ENCODE data around the gene TLCD3B.

Gene TLCD3B

DNA sequence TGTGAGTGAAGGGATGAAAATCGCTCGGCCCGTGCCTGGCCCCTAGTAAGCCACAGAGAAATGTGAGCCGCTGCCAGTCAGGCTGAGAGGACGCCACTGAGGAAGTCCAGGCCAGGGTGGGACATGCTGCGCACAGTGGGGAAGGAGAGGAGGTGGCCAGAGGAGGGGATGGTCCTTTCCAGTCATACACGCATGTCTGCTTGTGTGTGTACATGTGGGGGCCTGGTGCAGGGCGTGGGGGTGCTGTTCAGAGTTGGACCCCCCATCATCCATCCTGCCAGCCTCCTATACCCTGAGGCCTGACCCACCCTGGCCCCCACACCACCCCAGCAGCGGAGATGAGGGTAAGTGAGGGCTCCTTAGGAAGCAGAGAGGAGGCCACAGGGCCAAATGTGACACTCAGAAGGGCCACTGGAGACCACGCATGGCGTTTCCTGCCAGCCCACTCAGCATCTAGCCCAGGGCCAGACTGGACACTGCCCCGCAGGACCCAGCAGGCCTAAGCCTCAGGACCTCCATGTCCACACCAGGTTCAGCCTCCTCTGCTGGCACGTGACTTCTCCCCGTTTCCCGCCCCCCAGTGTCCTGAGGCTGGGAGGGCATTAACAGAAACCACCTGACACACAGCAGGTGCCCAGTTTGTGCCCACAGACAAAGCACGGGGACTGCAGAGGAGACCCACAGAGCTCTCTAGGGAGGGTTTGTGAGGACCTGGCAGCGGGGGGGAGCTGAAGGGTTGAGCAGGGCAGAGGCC, 27.2 kb downstream of the TLCD3B start:
- no peak for DNase-seq

DNA sequence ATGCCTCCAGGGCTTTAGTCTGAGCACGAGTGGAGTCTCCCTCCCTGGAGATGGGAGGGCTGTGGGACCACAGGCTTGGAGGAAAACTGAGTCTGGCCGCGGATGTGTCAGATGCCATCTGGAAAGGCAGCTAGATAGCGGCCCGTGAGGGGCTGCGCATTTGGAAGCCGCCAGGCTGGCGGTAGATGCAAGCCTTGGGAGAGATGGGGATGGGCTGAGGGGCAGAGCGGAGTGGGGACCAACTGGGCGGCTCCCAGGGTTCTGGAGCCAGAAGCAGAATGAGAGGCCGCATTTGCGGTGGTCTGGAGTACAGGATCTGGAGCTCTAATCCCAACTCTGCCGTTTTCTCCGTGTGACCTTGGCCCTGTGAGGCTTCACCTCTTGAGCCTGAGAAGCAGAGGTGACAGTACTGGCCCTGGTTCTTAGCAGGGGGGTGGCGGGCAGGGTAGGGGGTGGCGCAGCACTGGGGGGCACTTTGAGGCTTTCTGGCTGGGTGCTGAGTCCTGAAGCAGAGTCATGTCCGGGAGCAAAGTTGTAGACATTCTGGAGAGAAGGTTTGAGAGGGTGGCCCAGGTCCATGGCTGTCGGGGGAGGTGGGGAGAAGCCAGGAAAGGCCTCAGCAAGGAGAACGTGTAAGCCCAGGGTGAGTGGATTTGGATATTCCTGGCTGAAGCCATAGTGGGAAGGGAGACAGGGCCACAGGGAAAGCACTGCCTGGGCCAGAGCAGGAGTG, 28.3 kb downstream of the TLCD3B start:
- no peak for DNase-seq

DNA sequence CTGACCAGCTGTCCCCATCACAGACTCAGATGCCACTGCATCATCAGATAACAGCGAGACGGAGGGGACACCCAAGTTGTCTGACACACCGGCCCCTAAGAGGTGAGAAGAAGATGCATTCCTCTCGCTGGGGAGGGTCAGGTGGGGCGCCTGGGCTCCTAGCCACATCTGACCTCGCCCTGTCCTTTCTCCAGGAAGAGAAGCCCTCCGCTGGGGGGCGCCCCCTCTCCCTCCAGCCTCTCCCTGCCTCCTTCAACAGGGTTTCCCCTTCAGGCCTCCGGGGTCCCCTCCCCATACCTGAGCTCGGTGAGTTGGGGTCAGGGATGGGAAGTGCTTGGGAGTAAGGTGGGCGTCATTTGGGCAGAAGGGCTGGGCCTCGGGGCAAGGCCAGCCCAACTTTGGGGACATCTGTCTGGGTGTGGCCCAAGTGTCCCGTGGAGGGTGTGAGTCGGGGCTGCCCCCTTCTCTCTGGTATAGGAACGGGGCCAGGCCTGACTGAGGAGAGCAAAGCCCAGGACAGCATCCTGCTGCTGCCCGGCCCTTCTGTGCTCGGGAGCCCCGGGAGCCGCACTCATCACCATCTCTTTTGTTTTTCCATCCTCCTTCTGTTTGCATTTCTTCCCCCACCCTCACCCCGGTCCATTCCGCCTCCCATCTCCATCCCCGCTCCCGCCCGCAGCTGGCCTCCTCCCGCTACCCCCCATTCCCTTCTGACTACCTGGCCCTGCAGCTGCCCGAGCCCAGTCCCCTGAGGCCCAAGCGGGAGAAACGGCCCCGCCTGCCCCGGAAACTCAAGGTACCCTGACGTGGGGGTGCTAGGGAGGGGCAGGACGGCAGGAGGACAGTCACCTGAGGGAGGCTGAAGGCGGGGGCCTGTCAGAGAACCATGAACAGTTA, 30.1 kb downstream of the TLCD3B start:
- DNase-seq: no peak

DNA sequence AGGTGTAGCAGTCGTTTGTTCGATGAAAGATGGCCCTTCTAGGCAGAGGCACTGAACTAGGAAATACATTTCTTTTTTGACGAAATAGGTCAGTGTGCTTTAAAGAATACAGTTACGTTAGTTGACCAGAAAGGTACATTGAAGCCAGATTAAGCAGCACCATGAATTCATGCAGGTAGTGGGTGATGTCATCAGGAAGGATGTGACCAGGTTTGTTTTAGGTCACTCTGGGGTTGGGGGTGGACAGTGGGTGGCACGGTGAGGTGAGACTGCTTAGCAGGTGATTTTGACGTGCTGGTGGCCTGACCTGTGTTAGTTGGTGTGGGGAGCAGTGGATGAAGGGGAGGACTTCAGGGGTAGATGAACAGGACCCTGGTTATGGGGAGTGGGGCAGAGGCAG, 31.5 kb downstream of the TLCD3B start:
- DNase-seq: no peak

DNA sequence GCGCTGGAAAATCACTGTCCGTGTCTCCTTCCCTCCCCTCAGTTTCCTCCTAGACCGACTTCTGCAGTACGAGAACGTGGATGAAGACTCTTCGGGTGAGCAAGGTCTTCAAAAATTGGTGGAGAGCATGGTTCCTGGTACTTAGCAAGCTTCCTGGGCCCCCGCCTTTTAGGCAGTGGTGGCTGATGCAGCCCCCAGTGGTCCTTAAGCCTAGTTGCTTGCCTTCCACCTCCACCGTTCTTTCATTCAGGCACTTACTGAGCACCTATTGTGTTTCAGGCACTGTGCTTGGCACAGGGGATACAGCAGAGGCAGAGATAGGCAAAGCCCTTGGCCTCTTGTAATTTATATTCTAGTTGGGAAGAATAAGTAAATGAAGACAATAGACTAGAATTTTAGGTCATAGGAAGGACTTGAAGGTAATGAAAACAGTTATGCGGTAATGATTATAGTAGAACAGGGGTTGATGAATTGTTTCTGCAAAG, 34.3 kb downstream of the TLCD3B start:
- DNase-seq: no peak

DNA sequence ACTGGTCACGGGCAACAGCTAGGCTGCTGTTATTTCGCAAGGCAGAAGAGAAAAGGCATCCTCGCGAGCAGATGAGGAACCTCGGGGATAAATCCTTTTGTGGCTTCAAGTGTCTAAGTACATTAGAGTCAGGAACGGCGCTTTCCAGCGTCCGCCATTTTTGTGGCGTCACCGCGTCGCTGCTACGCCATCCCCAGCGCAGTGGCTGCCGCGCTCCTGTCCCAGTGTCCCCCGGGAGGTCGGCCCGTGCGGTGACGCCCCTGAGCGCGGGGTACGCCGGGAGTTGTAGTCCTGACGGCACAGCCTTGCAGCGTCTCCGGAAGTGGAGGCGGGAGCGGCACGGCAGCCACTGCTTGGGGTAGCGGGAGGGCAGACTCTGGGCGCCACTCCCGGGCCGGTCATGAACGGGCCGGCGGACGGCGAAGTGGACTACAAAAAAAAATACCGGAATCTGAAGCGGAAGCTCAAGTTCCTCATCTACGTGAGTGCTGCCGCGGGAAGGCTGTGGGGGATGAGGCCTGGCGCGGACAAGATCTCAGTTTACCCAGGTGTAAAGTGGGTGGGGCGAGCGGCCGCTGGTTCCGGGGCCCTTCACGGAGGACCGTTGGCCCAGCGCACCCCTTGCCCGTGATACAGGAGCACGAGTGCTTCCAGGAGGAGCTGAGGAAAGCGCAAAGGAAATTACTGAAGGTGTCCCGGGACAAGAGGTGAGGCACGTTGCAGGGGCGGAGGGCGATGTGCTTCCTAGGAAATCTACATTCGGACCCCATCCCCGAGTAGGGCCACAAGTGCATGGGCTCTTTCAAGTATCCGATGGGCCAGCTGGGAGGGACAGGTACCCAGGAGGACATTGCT, 34.9 kb downstream of the TLCD3B start, which contains the start of gene INO80E:
TSS of gene INO80E (plus strand) at position 331 of the 855 bp plus-strand sequence. CDS start at position 401, 70 bp downstream.
- DNase-seq: peak; percentile 99

DNA sequence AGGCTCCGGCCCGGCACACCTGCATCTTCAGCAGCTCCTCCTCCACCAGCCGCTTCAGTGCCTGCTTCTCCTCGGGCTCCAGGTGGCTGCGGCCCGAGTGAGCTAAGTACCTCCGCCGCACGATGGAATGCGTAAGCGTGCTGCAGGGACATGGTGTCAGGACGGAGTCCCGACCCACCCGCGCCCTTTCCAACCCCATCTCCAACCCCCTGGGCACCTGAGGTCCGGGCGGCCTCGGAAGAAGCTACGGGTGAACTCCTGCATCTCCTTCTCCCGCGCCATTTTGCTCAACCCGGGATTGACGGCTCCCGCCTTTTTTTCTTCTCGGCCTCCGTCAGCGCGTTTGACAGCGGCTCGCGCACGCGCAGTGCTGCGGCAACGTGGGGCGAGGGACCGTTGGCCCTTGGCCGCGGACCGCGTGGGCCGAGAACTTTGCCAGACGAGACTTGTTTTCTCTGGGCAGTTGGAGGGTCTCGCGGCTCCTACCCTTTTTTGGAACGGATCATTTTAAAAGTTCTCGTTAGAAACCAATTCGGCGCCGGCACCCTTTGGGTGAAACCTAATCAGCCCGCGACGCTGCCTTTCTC, 35.7 kb downstream of the TLCD3B start, which contains the start of gene HIRIP3:
TSS of gene HIRIP3 (minus strand) at position 294 of the 587 bp plus-strand sequence. CDS start at position 282, 12 bp downstream.
- DNase-seq: peak; percentile 84

DNA sequence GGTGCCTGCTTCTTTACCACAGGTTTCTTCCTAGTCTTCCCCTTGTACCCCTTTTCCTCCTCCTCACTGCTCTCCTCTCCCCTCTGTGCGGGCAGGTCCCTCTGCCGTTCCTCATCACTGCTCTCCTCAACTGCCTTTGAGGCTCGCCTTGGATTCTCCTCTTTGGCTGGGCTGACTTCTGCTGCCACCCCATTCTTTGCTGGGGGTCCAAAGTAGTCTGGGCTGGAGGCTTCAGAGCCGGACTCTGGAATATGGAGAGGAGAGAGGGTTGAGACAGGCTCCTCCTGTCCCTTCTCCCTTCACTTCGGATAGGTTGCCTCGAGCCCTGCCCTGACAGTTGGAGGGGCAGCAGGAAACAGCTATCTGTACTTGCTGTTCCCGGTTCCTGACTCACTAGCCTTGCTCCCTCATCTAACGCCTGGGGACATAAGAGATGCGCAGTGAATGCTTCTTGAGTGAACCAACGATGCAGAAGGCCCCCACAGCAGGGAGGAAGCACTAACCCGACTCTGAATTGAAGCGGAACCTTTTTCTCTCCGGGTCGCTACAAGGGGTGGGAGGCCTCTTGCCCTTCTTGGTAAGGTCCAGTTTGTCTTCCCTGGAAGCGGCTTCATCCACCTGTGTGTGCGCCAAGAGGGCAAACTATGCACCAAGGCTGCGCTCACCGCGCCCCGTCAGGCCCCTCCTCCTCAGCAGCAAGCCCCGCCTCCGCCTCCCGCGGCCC, 36.3 kb downstream of the TLCD3B start:
- DNase-seq: peak; percentile 80

DNA sequence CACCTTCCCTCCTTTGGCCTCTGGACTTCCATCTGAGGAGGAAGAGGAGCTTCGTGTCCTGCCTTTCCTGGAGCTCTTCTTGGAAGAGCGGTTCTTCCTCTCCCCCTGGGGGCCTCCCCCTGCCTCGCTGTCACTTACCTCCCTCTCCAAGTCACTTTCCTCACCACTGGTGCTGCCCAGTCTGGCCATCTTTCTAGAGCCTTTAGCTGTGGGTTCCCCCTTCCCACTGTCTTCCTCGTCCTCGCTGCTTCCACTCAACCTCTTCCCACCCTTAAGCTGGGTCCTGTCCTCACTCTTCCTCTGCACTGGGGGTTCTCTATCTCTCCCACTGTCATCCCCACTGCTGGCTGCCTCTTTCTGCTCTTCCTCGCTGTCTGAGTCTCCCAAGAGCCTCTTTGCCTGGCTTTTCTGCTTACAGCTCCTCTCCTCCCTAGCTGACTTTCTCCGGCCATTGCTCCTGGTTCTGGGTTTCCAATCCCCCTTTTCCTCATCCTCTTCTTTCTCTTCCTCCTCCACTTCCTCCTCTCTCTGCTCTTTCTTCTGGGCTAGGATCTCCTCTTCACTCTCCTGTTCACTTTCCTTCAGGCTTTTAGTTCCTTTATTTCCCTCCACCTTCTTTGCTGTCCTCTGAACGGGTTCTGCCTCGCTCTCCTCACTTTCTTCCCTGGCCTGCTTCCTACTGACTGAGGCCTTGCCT, 37.0 kb downstream of the TLCD3B start:
- no peak for DNase-seq

DNA sequence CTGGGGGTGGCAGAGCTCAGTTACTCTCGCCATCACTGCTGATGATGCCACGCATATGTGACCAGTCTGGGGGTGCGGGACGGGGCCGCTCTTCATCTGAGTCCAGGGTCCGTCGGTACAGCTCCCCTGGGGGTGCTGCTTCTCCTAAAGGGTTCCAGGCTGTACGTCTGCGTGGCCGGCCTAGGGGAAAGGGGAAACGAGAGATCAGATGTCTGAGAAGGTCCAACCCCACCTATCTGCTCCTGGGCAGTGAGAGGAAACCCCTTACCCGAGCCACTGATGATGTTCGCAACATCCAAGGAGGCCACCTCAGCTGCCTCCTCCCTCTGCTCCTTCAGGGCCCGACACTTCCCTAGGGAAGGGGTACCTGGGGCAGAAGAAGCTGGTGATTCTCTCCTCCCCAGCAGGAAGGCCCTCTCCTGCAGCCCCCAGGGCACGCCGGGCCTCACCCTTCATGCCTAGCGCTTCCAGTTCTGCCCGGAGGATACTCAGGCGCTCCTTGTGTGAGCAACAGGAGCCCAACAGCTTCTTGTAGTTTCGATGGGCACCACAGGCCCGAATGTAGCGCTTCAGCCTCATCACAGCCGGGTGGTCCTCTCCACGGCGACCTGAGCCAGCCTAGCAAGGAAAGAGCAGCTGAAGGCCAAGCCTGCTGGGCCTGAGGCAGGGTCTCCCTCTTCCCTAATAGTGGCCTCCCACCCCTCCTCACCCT, 37.7 kb downstream of the TLCD3B start:
- DNase-seq: no peak

DNA sequence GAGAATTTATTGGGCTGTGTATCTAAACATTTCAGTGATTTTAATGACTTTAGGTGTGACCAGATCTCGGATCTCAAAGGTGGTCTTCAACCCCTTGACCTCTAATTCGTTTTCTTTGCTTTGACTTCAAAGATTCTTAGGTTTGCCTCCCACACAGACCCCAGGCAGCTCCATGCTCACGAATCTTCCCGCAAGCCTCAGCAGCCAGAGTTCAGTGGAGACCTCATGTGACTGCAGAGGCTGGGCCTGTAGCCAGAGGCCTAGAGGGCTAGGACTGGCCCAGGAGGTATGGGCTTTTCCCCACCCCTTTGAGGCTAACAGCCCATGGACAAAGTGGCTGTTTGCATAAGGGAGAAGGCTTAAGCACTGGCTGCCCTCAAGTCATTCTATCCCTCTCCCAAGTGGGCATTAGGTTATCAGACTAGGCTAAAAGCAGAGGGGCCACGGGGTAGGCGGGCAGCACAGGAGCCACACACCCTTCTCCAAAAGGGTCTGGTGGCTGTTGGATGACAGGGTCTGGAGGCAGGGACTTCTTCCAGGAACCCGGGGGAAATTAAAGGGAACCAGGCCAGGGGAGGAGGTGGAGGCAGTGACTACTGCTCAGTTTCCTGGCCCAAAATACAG, 38.6 kb downstream of the TLCD3B start:
- DNase-seq: no peak

DNA sequence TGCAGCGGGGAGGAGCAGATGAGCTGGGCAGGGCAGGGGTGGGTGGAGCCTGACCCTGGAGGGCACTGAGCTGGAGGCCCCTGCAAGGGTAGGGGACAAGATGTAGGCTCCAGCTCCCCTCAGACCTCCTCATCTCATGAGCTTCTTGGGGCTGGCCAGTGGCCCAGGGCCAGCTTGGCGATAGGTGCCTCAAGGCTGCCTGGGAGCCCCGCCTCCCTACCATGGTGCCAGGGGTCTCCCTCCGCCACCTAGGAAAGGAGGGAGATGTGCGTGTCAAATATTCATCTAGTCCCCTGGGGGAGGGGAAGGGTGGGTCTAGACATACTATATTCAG, 39.5 kb downstream of the TLCD3B start:
- no peak for DNase-seq

DNA sequence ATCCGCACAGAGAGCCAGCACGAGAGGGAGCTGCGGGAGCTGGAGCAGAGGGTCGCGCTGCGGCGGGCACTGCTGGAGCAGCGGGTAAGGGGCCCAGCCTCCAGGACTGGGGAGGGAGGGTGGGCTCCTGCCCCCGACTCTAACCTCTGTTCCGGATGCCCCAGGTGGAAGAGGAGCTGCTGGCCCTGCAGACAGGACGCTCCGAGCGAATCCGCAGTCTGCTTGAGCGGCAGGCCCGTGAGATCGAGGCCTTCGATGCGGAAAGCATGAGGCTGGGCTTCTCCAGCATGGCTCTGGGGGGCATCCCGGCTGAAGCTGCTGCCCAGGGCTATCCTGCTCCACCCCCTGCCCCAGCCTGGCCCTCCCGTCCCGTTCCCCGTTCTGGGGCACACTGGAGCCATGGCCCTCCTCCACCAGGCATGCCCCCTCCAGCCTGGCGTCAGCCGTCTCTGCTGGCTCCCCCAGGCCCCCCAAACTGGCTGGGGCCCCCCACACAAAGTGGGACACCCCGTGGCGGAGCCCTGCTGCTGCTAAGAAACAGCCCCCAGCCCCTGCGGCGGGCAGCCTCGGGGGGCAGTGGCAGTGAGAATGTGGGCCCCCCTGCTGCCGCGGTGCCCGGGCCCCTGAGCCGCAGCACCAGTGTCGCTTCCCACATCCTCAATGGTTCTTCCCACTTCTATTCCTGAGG, 40.0 kb downstream of the TLCD3B start:
- no peak for DNase-seq

DNA sequence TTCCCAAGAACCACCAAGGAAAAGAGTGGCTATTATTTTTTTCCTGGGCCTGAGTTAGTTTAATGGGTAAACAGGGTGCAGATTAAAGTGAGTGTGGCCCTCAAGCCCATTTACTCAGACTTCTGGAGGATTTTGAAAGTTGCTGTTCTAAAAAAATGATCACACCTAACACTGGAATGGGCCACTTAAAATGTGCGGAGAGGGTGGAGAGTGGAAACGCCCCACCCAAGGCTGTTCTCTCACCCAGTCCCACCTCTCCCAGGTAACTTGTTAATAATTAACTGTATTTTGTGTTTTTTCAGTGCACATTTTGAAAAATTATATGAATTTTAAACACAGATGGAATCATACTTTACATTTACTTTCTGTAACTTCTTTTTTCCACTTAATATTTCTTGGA, 41.0 kb downstream of the TLCD3B start:
- DNase-seq: no peak

DNA sequence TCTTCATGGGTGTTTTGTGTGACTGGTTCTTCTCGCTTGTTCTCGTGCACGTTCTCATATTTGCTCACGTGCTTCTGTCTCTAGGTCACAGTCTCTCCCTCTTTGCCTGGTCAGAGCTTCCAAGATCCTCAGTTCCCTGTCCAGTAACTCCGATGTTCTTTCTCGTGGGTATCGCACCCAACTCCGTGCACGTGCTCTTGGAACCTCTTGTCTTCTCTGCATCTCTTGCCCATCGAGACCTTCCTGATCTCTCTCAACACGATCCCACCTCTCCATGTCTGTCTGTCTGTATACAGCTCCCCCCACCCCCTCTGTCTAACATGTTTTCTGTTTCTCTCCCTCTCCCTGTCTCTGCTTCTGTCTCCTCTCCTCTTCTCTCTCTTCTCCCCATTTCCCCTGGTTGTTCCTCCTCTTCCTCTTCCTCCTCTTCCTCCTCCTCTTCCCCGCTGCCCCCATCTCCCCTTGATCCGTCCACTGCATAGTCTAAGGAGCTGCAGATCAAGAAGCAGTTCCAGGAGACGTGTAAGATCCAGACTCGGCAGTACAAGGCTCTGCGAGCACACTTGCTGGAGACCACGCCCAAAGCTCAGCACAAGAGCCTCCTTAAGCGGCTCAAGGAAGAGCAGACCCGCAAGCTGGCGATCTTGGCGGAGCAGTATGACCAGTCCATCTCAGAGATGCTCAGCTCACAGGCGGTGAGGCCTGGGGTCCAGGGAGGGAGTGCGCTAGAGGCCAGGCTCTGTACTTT, 41.8 kb downstream of the TLCD3B start:
- no peak for DNase-seq

DNA sequence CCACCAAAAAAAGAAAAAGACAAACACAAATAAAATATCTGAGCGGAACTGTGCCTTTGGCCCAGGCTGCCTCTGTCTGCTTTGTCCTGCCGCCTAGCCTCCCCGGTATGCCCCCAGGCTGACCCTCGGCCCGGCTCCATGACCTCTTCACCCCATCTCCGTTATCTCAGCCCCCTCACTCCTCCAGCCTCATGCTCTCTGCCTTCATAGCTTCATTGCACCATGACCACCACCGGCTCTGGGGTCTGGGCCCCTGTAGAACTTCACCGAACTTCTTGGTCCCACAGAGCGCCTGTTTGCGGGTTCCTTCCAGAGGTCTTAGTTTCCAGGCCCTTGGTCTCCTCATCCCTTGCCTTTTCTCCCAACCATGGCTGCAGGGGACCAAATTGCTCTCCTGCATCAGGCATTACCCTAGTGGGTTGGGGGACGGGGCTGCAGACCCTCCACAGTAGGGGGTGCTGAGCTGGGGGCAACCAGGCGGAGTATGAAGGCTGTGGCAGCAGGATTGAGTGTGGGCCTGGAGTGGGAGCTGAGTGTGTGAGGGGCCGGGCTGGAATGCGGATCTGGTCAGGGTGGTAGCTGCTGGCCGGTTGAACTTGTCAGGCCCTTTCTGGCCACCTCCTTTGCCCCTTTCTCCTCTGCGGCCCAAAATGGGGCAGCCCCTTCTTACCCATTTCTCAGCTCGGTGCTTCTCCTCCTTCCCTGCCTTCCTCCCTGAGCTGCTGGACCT, 42.6 kb downstream of the TLCD3B start:
- no peak for DNase-seq

All from islet precursor cell (in vitro differentiated cells).